HG02981 (cell line): ENCODE results near the gene CDC40.
"Not testable (repeated sequence)": the region's sequence is repeated elsewhere in the genome, so short reads cannot be mapped to it uniquely, and the experiment has no call there.

ENCODE experiments used
- ATAC-seq: cut with Tn5 transposase; IDR thresholded peaks from one replicate; pipeline ENCODE4 v1.9.1; 2021; ENCODE audit warnings: mild to moderate bottlenecking, moderate library complexity; ENCODE audit not compliant: unreplicated experiment

Gene CDC40

DNA sequence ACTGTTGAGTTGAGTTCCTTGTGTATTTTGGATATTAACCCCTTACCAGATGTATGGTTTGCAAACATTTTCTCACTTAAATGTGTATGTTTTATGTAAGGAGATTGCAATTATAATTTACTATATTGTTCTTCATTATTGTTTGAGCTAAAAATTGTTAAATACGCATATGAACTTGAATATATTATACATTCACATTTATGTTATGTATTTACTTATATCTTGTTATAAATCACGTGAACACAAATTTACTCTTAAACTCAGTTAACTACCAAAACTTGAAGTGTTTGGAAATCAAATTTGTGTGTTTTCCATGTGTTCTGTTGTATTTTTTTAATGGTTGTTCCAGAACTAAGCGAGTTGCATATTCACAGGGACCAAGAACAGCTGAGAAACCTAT is 18.3 kb downstream of the CDC40 start:
- ATAC-seq = no peak

DNA sequence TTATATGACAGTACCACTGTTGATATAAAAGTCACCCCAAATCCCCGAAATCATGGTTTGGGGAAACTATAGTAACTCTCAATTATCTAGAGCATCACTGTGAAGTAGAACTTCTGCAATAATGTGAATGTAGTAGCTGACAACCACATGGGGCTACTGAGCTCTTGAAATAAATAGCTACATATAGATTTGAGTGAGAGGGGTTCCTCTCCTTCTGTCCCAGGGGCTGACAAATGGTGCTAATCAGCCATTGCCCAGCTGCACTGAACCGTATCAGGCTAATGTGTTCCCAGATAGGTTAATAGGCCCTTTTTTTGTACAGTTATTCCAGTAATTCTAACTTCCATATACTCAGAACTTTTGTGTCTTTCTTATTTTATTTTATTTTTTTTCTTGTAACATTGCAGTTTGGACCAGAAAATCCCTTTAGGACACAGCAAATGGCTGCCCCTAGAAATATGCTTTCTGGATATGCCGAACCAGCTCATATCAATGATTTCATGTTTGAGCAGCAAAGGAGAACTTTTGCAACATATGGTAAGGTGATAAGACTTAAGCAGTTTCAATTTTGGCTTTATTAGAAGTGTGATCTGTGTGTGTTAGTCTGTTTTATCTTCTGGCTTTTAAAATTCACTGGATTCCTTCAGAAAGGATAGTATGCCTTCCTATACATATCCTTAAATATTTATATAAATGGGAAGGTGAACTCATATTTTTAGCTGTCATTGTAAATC is 21.1 kb downstream of the CDC40 start:
- no peak for ATAC-seq

DNA sequence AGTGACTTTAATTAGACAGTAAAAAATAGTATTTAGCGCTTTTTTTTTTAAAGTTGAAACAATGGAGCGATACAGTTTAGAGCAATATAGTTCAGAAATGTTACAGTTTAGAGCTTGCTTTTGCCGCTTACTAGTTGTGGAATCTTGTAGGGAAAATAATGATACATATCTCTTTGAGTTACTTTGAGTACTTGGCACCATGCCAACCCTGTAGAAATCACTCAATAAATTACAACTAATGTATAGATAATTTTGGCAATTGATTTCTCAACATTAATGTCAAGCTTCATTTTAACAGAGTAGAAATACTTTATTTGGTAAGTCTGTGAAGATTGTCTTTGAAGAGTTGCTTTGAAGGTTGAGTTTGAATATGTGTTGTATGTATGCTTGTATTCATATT is 27.4 kb downstream of the CDC40 start:
- ATAC-seq = no peak

DNA sequence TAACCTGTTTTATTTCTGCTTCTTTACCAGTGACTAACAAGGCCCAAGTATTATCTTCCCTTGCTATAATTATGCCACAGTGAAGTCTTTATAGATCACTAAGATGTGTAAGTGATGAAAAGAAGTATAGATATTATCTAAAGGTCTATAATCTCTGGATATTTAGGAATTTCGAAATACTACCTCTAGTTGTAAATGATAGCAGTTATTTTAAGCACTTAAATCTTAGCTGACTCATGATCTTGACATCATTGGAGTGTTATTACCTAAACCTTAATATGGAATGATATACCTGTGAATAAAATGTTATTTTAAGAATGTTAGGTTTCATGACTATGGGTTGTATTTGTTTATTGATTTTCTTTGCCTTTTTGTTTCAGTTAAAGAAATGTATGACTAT is 31.5 kb downstream of the CDC40 start:
- no peak for ATAC-seq

DNA sequence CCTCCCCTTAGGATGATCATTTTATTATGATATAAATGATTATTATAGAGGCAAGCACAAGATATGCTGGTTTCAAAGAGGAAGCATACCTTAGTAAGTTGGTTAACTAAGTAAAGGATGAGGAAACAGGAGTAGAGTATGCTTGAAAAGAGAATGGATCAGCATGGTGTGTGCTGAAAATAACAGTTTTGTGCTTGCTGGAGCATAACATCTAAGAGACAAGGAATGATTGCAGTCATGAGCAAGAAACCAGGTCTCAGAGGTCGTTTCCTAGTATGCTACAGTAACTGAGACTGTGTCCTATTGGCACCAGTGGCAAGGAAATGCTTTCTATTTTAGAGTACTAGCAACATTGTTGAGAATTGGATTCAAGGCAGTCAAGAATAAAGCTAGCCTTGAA is 34.1 kb downstream of the CDC40 start:
- ATAC-seq = no peak

DNA sequence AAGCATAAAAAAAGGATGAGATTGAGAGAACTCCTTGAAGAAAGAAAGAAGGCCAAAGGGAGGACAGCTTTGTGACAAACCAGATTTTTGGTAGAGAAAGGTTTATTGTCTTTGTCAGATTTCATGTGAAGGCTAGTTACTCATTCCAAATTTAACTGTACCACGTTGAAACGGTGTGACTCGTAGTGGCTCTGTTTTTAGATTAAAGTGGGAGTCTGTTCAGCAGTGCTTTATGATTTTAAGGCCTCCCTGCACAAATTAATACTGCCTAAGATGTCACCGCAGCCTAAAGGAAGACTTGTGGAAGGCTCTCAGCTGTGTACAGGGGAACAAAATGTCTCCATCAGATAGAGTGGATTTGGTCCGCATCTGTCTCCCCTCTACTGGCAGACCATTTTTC is 35.9 kb downstream of the CDC40 start:
- no peak for ATAC-seq

DNA sequence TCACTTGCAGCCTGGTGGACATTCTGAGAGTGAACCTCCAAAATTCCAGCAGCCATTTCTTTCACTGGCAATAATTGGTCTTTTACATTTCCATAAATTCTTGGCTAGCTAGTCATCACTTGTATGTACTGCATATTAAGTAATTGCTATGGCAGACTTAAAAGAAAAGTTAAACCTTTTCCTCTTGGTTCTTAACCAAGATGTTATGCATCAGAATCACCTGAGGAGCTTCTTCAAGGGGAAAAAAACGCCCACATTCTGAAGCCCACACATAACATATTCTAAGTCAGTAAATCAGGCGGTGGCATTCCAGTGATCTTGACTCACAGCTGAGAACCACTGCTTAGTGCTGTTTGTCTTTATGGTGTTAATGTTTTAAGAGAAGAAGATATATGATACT is 37.0 kb downstream of the CDC40 start:
- no peak for ATAC-seq

DNA sequence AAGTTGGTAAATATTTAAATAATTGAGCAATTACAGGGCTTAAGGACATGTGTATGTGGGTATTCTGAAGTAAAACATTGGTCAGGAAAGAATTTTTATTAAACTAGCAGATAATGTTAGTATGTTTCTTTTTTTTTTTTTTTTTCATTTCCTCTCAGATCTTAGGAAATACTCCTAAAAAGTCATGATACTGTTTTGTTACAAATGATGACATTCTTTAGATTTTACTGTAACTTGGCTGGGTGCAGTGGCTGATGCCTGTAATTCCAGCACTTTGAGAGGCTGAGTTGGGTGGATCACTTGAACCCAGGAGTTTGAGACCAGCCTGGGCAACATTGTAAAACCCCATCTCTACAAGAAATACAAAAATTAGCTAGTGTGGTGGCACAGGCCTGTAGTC is 41.5 kb downstream of the CDC40 start:
- ATAC-seq = no peak

DNA sequence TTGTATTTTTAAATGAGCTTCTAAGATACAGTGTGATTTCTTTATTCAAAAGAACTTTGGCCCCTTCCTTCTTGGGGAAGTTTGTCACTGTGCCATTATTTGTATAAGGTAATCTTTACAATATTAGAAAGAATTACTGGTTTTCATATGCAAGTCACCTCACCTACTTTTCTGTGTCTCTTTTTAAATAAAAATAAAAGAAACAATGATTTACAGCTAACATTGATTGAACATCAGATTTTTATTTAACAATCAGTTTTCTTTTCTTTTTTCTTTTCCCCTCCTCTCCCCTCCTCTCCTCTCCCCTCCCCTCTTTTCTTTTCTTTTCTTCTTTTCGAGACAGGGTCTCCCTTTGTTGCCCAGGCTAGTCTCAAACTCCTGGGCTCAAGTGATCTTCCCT is 46.0 kb downstream of the CDC40 start:
- ATAC-seq = no peak

DNA sequence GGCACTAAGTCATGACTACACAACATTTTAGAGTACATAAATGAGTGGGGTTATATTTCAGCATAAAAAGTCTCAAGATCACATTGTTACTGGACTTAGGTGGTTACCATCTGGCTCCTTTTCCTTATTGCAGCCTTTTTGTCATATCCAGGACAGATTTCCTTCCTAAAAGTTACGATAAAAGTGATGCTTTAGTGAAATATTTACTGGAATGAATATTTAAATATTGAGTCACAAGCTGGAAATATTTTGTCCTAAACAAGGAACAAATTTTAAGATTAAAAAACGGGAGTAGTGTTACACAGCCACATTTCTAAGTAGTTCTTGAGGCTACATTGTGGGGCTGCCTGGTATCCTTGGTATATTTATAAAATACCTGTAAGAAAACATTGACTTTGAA is 52.2 kb downstream of the CDC40 start:
- no peak for ATAC-seq

DNA sequence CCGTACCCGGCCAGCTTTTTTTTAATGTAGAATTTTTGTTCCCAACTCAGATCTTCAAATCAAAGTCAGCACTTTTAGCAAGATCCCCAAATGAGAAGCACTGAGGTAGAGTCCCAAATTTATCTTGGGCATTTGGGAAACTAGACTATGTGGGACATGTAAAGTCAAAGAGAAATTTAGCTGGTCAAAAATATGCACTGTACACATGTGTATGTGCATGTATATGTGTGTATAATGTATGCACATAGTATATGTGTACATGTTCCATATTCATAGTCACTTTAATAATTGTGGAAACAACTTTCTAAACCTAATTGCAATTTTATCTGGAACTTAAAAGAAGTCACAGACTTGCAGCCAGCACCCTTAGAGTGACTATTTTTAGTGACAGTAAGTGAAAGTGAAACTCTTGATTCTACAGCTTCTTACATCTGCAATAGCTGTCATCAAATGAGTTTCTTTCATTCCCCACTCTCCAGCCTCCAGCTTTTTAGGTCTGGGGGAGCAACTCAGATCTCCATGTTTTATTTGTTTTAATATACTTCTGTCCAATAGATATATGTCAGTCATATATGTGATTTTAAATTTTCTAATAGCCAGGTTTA is 53.6 kb downstream of the CDC40 start:
- ATAC-seq = peak; percentile 98

DNA sequence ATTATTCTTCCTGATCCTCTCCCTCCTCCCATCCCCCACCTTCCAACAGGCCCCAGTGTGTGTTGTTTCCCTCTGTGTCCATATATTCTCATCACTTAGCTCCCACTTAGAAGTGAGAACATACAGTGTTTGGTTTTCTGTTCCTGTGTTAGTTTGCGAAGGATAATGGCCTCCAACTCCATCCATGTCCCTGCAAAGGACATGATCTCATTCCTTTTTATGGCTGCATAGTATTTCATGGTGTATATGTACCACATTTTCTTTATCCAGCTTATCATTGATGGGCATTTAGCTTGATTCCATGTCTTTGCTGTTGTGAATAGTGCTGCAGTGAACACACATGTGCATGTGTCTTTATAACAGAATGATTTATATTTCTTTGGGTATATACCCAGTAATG is 55.8 kb downstream of the CDC40 start:
- not testable (repeated sequence) for ATAC-seq

DNA sequence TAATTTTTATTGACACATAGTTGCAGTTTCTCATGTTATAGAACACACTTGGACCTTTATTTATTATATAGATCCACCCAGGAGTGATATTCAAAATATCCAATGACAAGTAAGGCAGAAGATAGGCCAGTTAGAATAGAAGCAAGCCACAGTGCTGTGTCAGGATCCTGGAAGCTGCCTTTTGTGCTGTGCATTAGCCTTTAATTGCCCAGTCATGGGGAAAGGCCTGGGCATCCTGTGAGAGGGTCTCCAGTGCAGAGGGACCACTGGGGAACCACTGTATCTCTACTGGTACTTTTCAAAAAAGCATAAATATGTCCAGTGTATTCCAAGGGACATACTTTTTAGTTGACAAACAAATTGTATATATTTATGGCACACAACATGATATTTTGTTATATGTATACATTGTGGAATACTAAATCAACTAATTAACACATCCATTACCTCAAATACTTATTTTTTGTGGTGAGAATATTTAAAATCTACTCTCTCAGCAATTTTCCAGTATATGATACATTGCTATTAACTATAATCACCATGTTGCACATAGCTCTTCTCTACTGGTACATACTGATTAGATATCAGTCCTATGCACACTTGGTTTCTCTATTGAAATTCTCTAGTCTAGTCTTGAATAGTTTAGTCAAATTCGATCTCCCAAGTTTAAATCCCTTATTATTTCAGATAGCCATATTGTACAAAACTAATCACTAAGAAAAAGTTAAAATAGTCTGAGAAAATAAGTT is 59.5 kb downstream of the CDC40 start:
- no peak for ATAC-seq

DNA sequence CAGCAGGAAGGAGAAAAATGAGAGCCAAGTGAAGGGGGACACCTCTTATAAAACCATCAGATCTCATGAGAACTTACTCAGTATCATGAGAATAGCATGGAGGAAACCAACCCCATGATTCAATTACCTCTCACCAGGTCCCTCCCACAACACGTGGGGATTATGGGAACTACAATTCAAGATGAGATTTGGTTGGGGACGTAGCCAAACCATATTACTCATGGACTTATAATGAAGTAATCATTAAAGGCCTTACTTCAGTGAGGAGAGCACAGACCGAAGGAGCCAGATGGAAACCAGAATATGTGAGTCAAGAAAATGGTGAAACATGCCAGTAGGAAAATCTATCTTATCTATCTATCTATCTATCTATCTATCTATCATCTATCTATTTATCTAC is 64.4 kb downstream of the CDC40 start:
- ATAC-seq = not testable (repeated sequence)

DNA sequence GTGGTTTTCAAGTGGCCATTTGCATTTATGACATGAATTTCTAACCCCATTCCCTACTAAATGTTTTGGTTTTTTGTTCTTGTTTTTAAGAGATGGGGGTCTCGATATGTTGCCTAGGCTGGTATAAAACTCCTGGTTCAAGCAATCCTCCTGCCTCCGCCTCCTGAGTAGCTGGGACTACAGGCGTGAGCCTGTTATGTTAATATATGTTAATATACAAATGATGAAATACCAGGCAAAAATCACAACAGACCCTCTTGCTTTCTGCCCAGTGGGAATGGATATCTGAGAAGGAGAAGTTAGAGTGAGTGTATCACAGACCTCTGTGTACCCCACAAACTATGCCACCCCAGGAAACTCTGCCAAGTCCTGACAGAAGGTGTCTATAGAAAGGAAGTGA is 66.2 kb downstream of the CDC40 start:
- no peak for ATAC-seq

DNA sequence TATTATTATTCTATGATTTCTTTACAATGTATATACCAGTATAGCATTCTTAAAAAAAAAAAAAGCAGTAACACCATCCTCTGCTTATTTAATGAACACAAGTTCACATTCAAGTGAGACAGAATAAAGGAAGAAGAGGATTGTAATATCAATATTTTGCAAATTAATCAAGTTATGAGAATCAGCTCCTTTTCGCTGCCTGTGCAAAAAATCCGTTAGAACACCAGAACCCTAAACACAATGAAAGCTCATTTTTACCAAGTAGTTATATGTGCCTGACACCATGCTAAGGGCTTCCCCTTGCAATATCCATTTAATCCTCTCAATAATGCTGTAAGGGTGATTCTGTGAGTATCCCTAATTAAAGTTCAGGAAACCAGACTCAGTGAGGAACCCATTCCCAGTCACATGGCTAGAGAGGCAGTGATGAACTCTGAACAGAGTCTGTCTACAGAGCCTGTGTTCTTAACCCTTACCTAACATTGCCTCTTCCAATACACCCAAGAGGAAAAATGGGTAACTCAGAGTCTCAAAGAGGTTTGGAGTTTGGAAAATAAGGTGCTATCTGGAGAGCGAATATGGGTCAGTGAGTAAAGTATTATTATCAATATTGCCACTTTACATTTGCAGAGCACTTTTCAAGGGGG is 66.8 kb downstream of the CDC40 start:
- no peak for ATAC-seq

DNA sequence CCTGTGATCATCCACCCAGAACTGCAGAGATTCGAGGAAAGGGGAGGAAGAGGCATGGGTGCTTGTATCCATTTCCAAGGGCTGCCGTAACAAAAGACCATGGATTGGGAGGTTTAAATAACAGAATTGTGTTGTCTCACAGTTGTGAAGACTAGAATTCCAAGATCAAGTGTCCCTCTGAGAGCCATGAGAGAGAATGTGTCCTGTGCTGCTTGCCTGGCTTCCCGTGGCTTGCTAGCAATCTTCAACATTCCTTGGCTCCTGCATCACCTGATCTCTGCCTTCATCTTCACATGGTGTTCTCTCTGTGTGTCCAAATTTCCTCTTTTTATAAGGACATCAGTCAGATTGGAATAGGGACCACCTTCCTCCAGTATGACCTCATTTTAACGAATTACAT is 69.8 kb downstream of the CDC40 start:
- ATAC-seq = no peak

DNA sequence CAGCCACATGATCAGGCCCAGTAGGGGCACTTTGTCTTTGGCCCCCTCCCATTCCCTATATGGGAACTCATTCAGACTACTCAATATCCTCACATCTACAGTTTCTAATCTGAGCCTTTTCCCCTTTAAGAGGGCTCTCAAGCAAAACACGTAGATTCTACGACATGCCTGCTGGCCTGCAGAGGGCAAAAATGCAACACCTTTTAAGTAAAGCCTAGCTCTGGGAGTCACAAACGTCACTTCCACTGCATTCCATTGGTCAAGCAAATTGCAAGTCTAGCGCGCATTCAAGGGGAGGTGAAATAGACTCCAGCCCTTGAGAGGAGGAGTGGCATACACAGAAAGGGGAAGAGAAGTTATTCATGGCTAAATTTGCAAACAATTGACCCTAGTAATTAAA is 70.6 kb downstream of the CDC40 start:
- ATAC-seq = no peak

DNA sequence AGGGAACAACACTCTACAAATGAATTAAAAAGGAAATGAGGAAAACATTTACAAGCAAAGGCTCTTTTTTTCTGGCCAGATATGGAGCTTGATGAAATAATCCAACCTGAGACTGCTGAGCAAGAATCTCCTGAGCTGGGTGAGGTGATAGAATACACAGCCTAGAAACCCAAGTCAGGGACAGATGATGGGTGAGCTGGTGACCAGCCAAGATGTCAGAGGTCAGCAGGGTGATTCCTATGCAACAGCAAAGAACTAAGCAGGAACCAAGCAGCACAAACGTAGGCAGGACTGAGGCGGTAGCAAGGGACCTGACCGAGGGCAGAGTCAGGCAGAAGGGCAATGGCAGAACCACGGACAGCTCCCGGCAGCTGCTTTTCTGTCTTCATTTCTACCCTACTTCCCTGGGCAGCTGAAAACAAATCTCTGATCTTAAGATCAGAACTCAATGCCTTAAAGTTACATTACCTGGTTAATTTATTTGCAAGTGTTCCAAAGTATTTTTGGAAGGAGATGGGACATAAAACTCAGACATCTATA is 75.1 kb downstream of the CDC40 start:
- no peak for ATAC-seq

DNA sequence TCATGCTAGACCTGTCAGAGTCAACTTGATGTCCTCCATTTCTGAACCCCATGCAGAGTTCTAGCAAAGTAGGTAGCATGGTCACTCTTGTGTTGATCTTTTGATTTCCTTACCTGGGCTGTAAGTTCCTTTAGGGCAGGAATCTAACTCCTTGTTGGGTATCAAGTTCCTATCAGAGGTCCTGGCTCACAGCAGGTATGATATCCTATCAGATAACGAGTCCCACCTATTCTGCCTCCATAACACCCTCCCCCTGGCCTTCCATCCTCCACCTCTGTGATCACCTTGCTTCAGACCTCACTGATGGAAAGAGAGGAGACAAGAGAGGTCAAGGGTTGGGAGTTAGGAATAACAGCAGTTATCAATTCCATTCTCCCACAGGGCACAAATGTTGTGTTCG is 76.1 kb downstream of the CDC40 start:
- ATAC-seq = no peak

DNA sequence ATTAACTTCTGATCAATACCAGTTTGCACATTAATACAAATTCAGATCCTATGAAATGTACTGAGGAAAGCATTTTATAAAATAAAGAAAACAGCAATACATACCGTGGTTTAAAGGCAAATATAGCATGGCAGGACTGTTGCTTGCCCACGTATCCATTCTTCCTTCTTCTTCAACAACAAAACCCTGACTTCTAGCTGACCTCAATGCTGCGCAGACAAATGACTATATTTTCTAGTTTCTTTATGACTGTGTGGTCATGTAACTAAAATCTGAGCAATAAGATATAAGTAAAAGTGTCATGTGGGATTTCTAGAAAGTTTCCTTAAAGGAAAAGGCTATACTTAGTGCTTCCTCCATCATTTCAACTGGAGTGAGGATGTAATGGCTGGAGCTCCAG is 85.0 kb downstream of the CDC40 start:
- ATAC-seq = no peak

DNA sequence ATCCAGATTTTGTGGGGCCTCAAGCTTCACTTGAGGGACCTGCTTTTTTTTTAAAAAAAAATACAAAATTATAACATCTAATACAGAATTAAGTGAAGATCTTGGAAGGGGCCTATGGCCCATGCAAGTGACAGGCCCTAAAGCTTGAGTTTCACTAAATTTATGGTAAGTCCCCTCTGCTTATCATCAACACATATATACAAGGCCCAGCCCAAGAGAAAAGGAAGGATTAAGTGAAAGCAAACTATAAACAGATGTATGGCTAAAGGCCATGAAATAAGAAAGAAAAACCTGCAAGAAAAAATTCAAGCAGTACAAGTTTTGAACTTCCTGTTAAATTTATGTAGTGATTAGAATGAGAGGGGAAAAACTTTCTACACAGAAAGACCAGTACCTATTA is 86.8 kb downstream of the CDC40 start:
- ATAC-seq = no peak
